NCI-H69 (cell line): ENCODE data around the gene CCSER1.
"Not testable (repeated sequence)": the region's sequence is repeated elsewhere in the genome, so short reads cannot be mapped to it uniquely, and the experiment has no call there.

Source experiments
- DNase-seq: peaks from one replicate; lab custom pipeline; 2025; lab: John Stamatoyannopoulos, UW

The CCSER1 gene

GRCh38 chr4:91590260-91590659 is 1463.1 kb downstream of the CCSER1 start:
- peak; percentile 25 for DNase-seq

- peak; percentile 8 for DNase-seq
These were observed 1464.9 kb downstream of the CCSER1 start for GRCh38 chr4:91592125-91592524.

- no peak for DNase-seq
These were observed 1469.5 kb downstream of the CCSER1 start for GRCh38 chr4:91596718-91597117.

- no peak for DNase-seq
These were observed 1471.5 kb downstream of the CCSER1 start for GRCh38 chr4:91598696-91599095.

- no peak for DNase-seq
These were observed 1473.1 kb downstream of the CCSER1 start for GRCh38 chr4:91600301-91600700.

- DNase-seq = no peak
These were observed 1474.2 kb downstream of the CCSER1 start for GRCh38 chr4:91601401-91601800.

GRCh38 chr4:91611782-91612181 is 1484.6 kb downstream of the CCSER1 start:
- no peak for DNase-seq

- DNase-seq = no peak
These were observed 1493.8 kb downstream of the CCSER1 start for GRCh38 chr4:91620952-91621351.

- DNase-seq = no peak
These were observed 1494.3 kb downstream of the CCSER1 start for GRCh38 chr4:91621446-91621845.

GRCh38 chr4:91622925-91623602 is 1495.9 kb downstream of the CCSER1 start:
- DNase-seq = no peak

GRCh38 chr4:91623603-91623967 is 1496.4 kb downstream of the CCSER1 start:
- not testable (repeated sequence) for DNase-seq

GRCh38 chr4:91630054-91630453 is 1502.9 kb downstream of the CCSER1 start:
- DNase-seq = no peak

GRCh38 chr4:91630764-91631163 is 1503.6 kb downstream of the CCSER1 start:
- no peak for DNase-seq

- DNase-seq = no peak
These were observed 1504.1 kb downstream of the CCSER1 start for GRCh38 chr4:91631335-91631734.

GRCh38 chr4:91636083-91636482 is 1508.9 kb downstream of the CCSER1 start:
- DNase-seq = no peak
